Sigmoid colon (tissue), 7 donors: ENCODE results near the gene CCDC180. TPM values are rescaled to one million over a fixed set of nuclear protein-coding genes. Genes with fewer than 3 reads are reported as not detected.

Experiments used
- DNase-seq: peaks from one replicate; pipeline ENCODE4 v3.0.0-alpha.2; 2019
- H3K27ac ChIP-seq, 4 donors: fragments of 200-600 bp; sonication (generic); one replicate each; pipeline ENCODE4 v1.5.1; 2016 to 2019; ENCODE audit warnings: mild to moderate bottlenecking in 1 of 4
- H3K27me3 ChIP-seq, 3 donors: fragments of 200-600 bp; sonication (generic); one replicate each; pipeline ENCODE4 v1.5.1; 2019; ENCODE audit warnings: mild to moderate bottlenecking in 1 of 3
- H3K36me3 ChIP-seq, 4 donors: fragments of 200-600 bp; sonication (generic); one replicate each; pipeline ENCODE4 v1.5.1; 2016 to 2019
- H3K4me1 ChIP-seq, 4 donors: fragments of 200-600 bp; sonication (generic); one replicate each; pipeline ENCODE4 v1.5.1; 2017 to 2019
- H3K4me3 ChIP-seq, 4 donors: fragments of 200-600 bp; sonication (generic); one replicate each; pipeline ENCODE4 v1.5.1; 2017 to 2019; ENCODE audit warnings: mild to moderate bottlenecking in 2 of 4, moderate library complexity in 1 of 4
- H3K9me3 ChIP-seq, 4 donors: fragments of 200-600 bp in 3 of 4; sonication (generic) in 3 of 4; one replicate each; pipeline versions ENCODE4 v1.5.1 to v1.6.1; 2013 to 2019
- CTCF ChIP-seq, 4 experiments: fragments of 450-650 bp in 3 of 4; fragments of 200-600 bp in 1 of 4; IDR thresholded peaks; one replicate each; pipeline ENCODE4 v1.5.1; 2016 to 2019; ENCODE audit warnings: antibody characterized with exemption in 4 of 4, mild to moderate bottlenecking in 3 of 4, moderate library complexity in 2 of 4
- EP300 ChIP-seq, 4 donors: sonication (generic); formaldehyde crosslinking; IDR thresholded peaks; one replicate each; pipeline ENCODE4 v1.6.1; 2017; ENCODE audit warnings: antibody characterized with exemption in 4 of 4
- POLR2A ChIP-seq, 2 donors: fragments of 450-650 bp; IDR thresholded peaks; one replicate each; pipeline ENCODE4 v1.6.1; 2016; ENCODE audit warnings: antibody characterized with exemption in 2 of 2, mild to moderate bottlenecking in 2 of 2, moderate library complexity in 2 of 2
- POLR2AphosphoS5 ChIP-seq, 4 donors: sonication (generic); formaldehyde crosslinking; IDR thresholded peaks; one replicate each; pipeline ENCODE4 v1.6.1; 2017; ENCODE audit warnings: antibody characterized with exemption in 4 of 4
- whole genome bisulfite sequencing, 2 donors: extraction: QIAGEN DNeasy Blood & Tissue Kit; methylation state at CpG; one replicate each; pipeline ENCODE4 v1.1.7; 2013; 5-methylcytosine and 5-hydroxymethylcytosine counted together
- intact Hi-C: fragments of 100-400 bp; cut with DNase I; formaldehyde crosslinking; loops from one replicate; pipeline ENCODE4 v1.15.1; 2023
- polyA plus RNA-seq, 3 donors: library from polyadenylated mRNA; stranded (reverse); fragments of 200-250 nt; gene quantifications; one replicate each; pipeline ENCODE4 v1.2.3, GENCODE V29; 2013
- total RNA-seq, 4 donors: library from RNA; depleted of rRNA; stranded (reverse); fragments of >200 nt; gene quantifications; one replicate each; pipeline ENCODE4 v1.1.0, GENCODE V29; 2016
- donor health status: healthy with polysubstance abuse.
- donor health status: Bipolar disorder and iron deficiency.
- donor health status: healthy.

The CCDC180 gene
- total and polyA plus RNA-seq, 7 donors = 1.4 to 11.9 (median 5.2) TPM; not detected in 1

DNA sequence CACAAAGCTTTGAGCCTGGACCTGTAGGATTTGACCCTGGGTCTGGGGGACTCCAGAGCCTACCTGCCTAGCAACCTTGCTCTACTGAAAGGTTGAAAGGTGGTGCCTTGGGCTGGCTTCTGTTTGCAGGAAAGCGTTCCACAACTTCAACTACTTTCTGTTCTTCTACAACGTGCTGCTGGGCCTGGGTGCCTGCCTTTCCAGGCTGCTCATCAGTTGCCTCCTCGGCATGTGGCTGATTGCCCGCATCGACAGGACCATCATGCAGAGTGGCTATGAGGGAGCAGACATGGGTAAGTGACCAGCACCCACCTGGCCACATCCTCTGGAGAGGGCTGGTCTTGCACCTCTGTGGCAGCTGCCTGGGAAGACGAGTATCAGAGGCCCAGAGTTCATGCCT, 13.6 kb upstream of the CCDC180 start:
- intact Hi-C loops = no loop called here
- H3K36me3 ChIP-seq = peaks cover 0 to 75% (median 17%) of the 10 kb centered on the region in 4 donors
- no peaks in the 10 kb centered on the region for H3K4me1 ChIP-seq
- H3K4me3 ChIP-seq = no peak overlapping the region
- no peaks in the 10 kb centered on the region for H3K27me3 ChIP-seq
- no peak for DNase-seq
- peaks cover 0 to 4% (median 4%) of the 10 kb centered on the region in 4 donors for H3K9me3 ChIP-seq
- WGBS, 2 donors = 93 to 94% methylated on average over 6 of the region's 6 CpGs
- TF ChIP-seq POLR2AphosphoS5 (IDR thresholded peaks at IDR 0.05) (no peak), CTCF (IDR thresholded peaks at IDR 0.05) (no peak), POLR2A (IDR thresholded peaks at IDR 0.05) (no peak), EP300 (IDR thresholded peaks at IDR 0.05) (no peak)
- no peak overlapping the region for H3K27ac ChIP-seq

GRCh38 chr9:97297889-97298288, 9.6 kb upstream of the CCDC180 start:
- Histone ChIP-seq H3K4me1 (no peaks in the 10 kb centered on the region), H3K4me3 (no peak overlapping the region), H3K9me3 (peaks cover 0 to 4% (median 4%) of the 10 kb centered on the region in 4 donors), H3K27me3 (no peaks in the 10 kb centered on the region), H3K27ac (no peak overlapping the region), H3K36me3 (peaks cover 0 to 35% (median 2%) of the 10 kb centered on the region in 4 donors)
- intact Hi-C loops = no loop called here
- 98 to 99% methylated on average over 2 of the region's 2 CpGs for WGBS, 2 donors
- TF ChIP-seq CTCF (IDR thresholded peaks at IDR 0.05) (no peak), POLR2AphosphoS5 (IDR thresholded peaks at IDR 0.05) (no peak), POLR2A (IDR thresholded peaks at IDR 0.05) (no peak), EP300 (IDR thresholded peaks at IDR 0.05) (no peak)
- DNase-seq = no peak

DNA sequence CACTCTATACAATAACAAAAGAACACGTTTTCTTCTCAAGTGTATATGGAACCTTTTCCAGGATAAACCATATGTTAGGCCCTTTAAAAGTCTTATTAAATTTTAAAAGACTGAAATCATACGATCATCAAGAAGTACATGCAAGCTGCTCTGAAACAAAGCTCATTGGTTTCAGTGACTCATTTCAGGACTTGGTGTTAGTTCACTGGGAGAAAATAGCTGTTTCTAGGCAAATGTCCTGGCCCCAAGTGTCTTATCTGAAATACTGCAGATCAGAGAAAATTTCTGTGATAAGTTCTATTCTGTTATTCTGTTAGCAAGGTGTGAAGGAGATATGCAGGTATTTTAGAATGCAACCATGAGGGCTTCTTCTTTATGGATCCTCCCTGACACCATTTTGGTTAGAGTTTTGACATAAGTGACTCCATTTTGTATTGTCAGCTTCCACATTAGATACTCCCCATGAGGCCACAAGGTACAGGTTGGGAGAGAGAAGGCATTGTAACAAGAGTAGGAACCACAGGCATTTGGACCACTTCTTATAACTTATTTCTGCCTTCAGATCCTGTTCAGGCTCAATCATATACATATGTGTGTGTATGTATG, 7.5 kb upstream of the CCDC180 start:
- Histone ChIP-seq H3K27me3 (no peaks in the 10 kb centered on the region), H3K36me3 (peaks cover 0 to 15% (median 0%) of the 10 kb centered on the region in 4 donors), H3K27ac (no peak overlapping the region), H3K9me3 (peaks cover 0 to 4% (median 4%) of the 10 kb centered on the region in 4 donors), H3K4me3 (no peak overlapping the region), H3K4me1 (no peaks in the 10 kb centered on the region)
- intact Hi-C loops = no loop called here
- no peak for DNase-seq
- TF ChIP-seq POLR2AphosphoS5 (IDR thresholded peaks at IDR 0.05) (no peak), POLR2A (IDR thresholded peaks at IDR 0.05) (no peak), CTCF (IDR thresholded peaks at IDR 0.05) (no peak), EP300 (IDR thresholded peaks at IDR 0.05) (no peak)
- WGBS, 2 donors = 69 to 81% methylated on average over 2 of the region's 2 CpGs

- Histone ChIP-seq H3K27me3 (peaks cover 0 to 7% (median 0%) of the 10 kb centered on the region in 3 donors), H3K4me3 (no peak overlapping the region), H3K36me3 (peaks cover 0 to 9% (median 0%) of the 10 kb centered on the region in 4 donors), H3K9me3 (peaks cover 0 to 4% (median 4%) of the 10 kb centered on the region in 4 donors), H3K27ac (no peak overlapping the region), H3K4me1 (no peaks in the 10 kb centered on the region)
- 96 to 100% methylated on average over 1 of the region's 1 CpG for WGBS, 2 donors
- DNase-seq = no peak
- intact Hi-C loops = no loop called here
- TF ChIP-seq POLR2AphosphoS5 (IDR thresholded peaks at IDR 0.05) (no peak), CTCF (IDR thresholded peaks at IDR 0.05) (no peak), EP300 (IDR thresholded peaks at IDR 0.05) (no peak), POLR2A (IDR thresholded peaks at IDR 0.05) (no peak)
Observed at GRCh38 chr9:97300586-97300985, 6.9 kb upstream of the CCDC180 start.
